Osteocyte (in vitro differentiated cells): ENCODE measurements around the gene MAPRE3. TPM values are rescaled to one million over a fixed set of nuclear protein-coding genes. Genes with fewer than 3 reads are reported as not detected.

Source experiments
- DNase-seq: peaks from one replicate; pipeline ENCODE4 v3.0.0; 2021; ENCODE audit warnings: mixed read lengths; ENCODE audit not compliant: unreplicated experiment; ENCODE audit errors: extremely low spot score
- H3K27ac Mint-ChIP-seq: one replicate; pipeline ENCODE4 v1.8.0; 2021; ENCODE audit warnings: mild to moderate bottlenecking, mixed read lengths; ENCODE audit not compliant: unreplicated experiment
- H3K27me3 Mint-ChIP-seq: one replicate; pipeline ENCODE4 v1.8.0; 2021; ENCODE audit warnings: mixed read lengths; ENCODE audit not compliant: unreplicated experiment
- H3K36me3 Mint-ChIP-seq: one replicate; pipeline ENCODE4 v1.8.0; 2021; ENCODE audit warnings: mixed read lengths; ENCODE audit not compliant: unreplicated experiment
- H3K4me1 Mint-ChIP-seq: one replicate; pipeline ENCODE4 v1.8.0; 2021; ENCODE audit warnings: mixed read lengths; ENCODE audit not compliant: unreplicated experiment
- H3K4me3 Mint-ChIP-seq: one replicate; pipeline ENCODE4 v1.8.0; 2021; ENCODE audit warnings: mild to moderate bottlenecking, moderate library complexity, mixed read lengths; ENCODE audit not compliant: unreplicated experiment
- H3K9me3 Mint-ChIP-seq: one replicate; pipeline ENCODE4 v1.8.0; 2021; ENCODE audit warnings: mixed read lengths; ENCODE audit not compliant: unreplicated experiment
- total RNA-seq: library from RNA; stranded (reverse); gene quantifications from 2 replicates; pipeline ENCODE4 v1.2.1, GENCODE V29; 2021
- TF ChIP-seq, protein P1 (sequence below): fragments of 200-600 bp; sonication (generic); IDR thresholded peaks from 2 replicates; pipeline ENCODE4 v1.5.0; 2021; ENCODE audit warnings: antibody characterized with exemption, mild to moderate bottlenecking, moderate library complexity

The MAPRE3 gene
- total RNA-seq, 1 donor from 2014 or later, result 9.4 TPM

DNA sequence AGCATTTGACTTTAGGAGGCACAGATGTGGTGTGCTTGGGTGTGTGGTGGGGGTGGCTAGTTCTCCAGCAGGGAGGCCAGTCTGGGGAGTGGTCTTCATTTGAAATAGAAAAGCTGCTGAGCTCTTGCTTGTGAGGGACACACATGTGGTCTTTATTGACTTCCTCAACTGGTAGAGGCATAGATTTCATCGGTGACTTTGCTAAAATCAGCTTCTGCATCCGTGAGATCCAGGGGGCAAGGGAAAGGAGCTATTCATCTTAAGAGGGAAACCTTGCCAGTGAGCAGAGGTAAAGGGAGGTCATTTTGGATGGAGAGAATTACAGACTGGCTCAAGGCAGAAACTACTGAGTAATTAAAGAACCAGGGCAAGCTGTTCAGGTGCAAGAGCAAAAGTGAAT is 4.7 kb downstream of the MAPRE3 start:
- Mint-ChIP-seq H3K4me3 (no peak overlapping the region), H3K4me1 (peaks cover 8% of the 10 kb centered on the region), H3K27me3 (peaks cover 24% of the 10 kb centered on the region), H3K36me3 (peaks cover 2% of the 10 kb centered on the region), H3K27ac (no peak overlapping the region), H3K9me3 (no peaks in the 10 kb centered on the region)
- TF ChIP-seq, protein P1, sequence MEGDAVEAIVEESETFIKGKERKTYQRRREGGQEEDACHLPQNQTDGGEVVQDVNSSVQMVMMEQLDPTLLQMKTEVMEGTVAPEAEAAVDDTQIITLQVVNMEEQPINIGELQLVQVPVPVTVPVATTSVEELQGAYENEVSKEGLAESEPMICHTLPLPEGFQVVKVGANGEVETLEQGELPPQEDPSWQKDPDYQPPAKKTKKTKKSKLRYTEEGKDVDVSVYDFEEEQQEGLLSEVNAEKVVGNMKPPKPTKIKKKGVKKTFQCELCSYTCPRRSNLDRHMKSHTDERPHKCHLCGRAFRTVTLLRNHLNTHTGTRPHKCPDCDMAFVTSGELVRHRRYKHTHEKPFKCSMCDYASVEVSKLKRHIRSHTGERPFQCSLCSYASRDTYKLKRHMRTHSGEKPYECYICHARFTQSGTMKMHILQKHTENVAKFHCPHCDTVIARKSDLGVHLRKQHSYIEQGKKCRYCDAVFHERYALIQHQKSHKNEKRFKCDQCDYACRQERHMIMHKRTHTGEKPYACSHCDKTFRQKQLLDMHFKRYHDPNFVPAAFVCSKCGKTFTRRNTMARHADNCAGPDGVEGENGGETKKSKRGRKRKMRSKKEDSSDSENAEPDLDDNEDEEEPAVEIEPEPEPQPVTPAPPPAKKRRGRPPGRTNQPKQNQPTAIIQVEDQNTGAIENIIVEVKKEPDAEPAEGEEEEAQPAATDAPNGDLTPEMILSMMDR, result no peak
- DNase-seq, result no peak

DNA sequence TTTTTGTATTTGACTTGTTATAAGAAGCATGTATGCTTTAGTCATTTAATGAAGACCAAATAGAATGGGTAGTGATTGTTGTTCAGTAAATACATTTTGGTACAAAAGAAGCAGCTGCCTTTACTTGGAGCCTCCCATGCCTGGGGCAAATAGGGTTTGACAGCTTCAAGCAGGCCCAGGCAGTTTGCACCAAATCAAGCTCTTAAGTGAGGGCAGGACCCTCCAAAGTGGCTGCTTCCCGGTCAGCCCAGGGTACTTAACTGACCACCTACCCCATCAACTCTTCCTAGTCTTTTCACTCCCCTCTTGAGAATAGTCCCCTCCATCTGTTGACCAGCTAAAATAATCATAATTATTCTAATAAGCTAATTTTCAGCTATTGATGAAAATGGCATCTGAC is 5.2 kb downstream of the MAPRE3 start:
- H3K27ac Mint-ChIP-seq, result no peak overlapping the region
- TF ChIP-seq, protein P1, result no peak
- peaks cover 27% of the 10 kb centered on the region for H3K27me3 Mint-ChIP-seq
- H3K4me3 Mint-ChIP-seq, result no peak overlapping the region
- H3K36me3 Mint-ChIP-seq, result peaks cover 2% of the 10 kb centered on the region
- H3K4me1 Mint-ChIP-seq, result peaks cover 7% of the 10 kb centered on the region
- no peaks in the 10 kb centered on the region for H3K9me3 Mint-ChIP-seq
- no peak for DNase-seq

DNA sequence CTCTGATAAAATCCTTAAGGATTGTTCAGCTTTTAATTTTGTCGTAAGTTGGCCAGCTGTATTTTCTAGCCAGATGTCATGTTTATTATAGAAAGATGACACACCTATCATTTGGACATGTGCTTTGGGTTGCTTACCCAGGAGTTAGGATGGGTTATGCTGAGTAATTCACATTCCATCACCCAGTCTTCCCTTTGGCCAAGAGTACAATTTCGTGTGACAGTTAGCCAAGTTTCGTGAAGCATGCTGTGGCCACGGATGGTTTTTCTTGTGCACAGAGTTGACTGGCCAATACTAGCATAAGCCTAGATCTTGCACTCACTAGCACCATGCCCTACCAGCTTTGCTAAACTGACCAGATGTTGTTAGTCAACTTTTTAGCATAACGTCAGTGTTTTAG is 5.8 kb downstream of the MAPRE3 start:
- Mint-ChIP-seq H3K4me3 (no peak overlapping the region), H3K4me1 (peaks cover 4% of the 10 kb centered on the region), H3K36me3 (peaks cover 2% of the 10 kb centered on the region), H3K27me3 (peaks cover 27% of the 10 kb centered on the region), H3K9me3 (no peaks in the 10 kb centered on the region), H3K27ac (no peak overlapping the region)
- TF ChIP-seq, protein P1, result no peak
- no peak for DNase-seq

DNA sequence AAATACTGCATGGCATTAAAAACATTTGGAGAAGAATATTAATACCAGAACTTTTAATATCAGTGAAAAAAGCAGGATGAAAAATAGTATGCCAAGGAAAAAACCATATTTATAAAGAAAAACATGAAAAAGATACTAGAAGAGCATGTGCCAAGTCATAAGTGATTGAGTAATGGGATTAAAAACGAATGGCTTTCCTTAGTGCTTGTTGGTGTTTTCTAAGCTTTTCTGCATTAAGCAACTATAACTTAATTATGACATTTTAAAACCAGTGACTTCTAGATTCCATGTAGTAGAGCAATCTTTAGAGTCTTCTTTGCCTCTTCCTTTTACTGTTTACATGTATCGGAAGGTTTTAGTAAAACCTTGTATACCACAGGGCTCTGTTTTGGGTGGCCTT is 6.6 kb downstream of the MAPRE3 start:
- Mint-ChIP-seq H3K27me3 (peaks cover 22% of the 10 kb centered on the region), H3K4me1 (no peaks in the 10 kb centered on the region), H3K9me3 (no peaks in the 10 kb centered on the region), H3K4me3 (no peak overlapping the region), H3K27ac (no peak overlapping the region), H3K36me3 (peaks cover 3% of the 10 kb centered on the region)
- TF ChIP-seq, protein P1, result no peak
- DNase-seq, result no peak

DNA sequence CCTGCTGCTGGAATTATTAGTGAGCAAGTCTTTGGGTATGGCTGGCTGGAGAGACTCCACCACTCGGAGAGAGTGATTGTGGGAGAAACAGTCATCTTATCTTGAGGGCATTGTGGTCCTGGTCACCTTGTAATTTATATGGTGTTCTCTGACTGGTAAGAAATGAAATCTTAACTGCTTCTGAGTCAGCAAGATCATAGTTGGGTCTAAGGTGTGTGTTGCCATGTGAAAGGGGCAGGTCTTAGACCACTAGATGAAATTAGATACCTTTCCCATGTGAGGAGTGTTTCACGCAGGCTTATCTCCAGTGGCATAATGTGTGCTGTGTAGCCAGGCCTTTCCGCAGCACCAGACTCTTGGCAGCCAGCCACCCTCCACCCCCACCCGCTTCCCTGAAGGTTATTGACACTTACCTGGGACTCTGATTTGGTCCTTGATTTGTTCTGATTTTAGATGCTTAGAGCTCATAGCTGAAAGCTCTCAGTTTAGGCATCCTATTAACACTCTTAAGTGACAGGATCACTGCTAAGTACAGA is 7.7 kb downstream of the MAPRE3 start:
- Mint-ChIP-seq H3K27ac (no peak overlapping the region), H3K36me3 (peaks cover 4% of the 10 kb centered on the region), H3K27me3 (peaks cover 15% of the 10 kb centered on the region), H3K4me3 (no peak overlapping the region), H3K9me3 (no peaks in the 10 kb centered on the region), H3K4me1 (no peaks in the 10 kb centered on the region)
- no peak for DNase-seq
- TF ChIP-seq, protein P1, result no peak
